Measurements from ENCODE around the gene HOMEZ. TPM values are rescaled to one million over a fixed set of nuclear protein-coding genes. Genes with fewer than 3 reads are reported as not detected.

HOMEZ gene
- polyA plus RNA-seq, 1 of the 3 experiments (the other 2 are of a cell fraction), result 7.7 TPM

GRCh38 chr14:23299986-23300686, 14.2 kb upstream of the HOMEZ start:
- ChIA-PET POLR2A (interaction anchor here (1.0 to 1.1 kb wide), 2 partner anchors 11 to 21 kb away, joined by 3 read pairs; partner anchors contain the start of gene PABPN1), CTCF (interaction anchor here (0.8 to 4.7 kb wide), 19 partner anchors 9 to 287 kb away, joined by 3 to 26 read pairs (median 6); partner anchors contain the start of genes HOMEZ and PABPN1)
- H3K9ac ChIP-seq, result peak overlapping the region; percentile 82
- peaks cover 6% of the 10 kb centered on the region; the same call in 1 of the 2 replicates for H3K79me2 ChIP-seq (ENCODE audit: insufficient read depth)
- peak overlapping the region; percentile 52; the same call in 1 of the 2 replicates for H2AFZ ChIP-seq (ENCODE audit: low read depth)
- H3K4me1 ChIP-seq (ENCODE audit: control insufficient read depth in 1 of 2, insufficient read depth in 2 of 2, low read depth in 1 of 2, low read length in 1 of 2), result peaks cover 14 to 16% of the 10 kb centered on the region in 2 experiments; a peak in 3 of 4 replicates
- peaks cover 0 to 3% of the 10 kb centered on the region in 2 experiments for H3K36me3 ChIP-seq (replicated peaks in 1 of 2; ENCODE audit: control insufficient read depth in 1 of 2, insufficient read depth in 2 of 2, low read length in 1 of 2)
- H3K9me3 ChIP-seq, result no peaks in the 10 kb centered on the region
- H3K9me2 ChIP-seq, result no peaks in the 10 kb centered on the region
- H3F3A ChIP-seq (replicated peaks; ENCODE audit: insufficient read depth), result peaks cover 24% of the 10 kb centered on the region
- no peak for DNase-seq
- H3K4me3 ChIP-seq (ENCODE audit: low read depth in 2 of 2, low read length in 1 of 2), result peak overlapping the region; percentile 69 to 82
- peak overlapping the region; percentile 92 for H3K4me2 ChIP-seq
- WGBS (ENCODE audit: low lambda C conversion rate), result 94% methylated on average over 8 of the region's 10 CpGs
- H3K27me3 ChIP-seq (ENCODE audit: insufficient read depth), result no peaks in the 10 kb centered on the region
- no peaks in the 10 kb centered on the region for H4K20me1 ChIP-seq (ENCODE audit: insufficient read depth)
- TF ChIP-seq CHD2 (IDR thresholded peaks at IDR 0.05; ENCODE audit: low read length, partially characterized antibody) (no peak), CTCF (IDR thresholded peaks at IDR 0.05) (0 out of 2 replicates have a peak, but pooled peaks have one; percentile 5)
- H3K27ac ChIP-seq (ENCODE audit: low read depth in 2 of 2, low read length in 1 of 2), result peak overlapping the region; percentile 83 to 91; a peak in 3 of 4 replicates

- Histone ChIP-seq H3K27ac (ENCODE audit: low read depth in 2 of 2, low read length in 1 of 2) (no peak overlapping the region), H3K4me3 (ENCODE audit: low read depth in 2 of 2, low read length in 1 of 2) (no peak overlapping the region), H2AFZ (ENCODE audit: low read depth) (no peak overlapping the region), H3K79me2 (ENCODE audit: insufficient read depth) (peaks cover 6% of the 10 kb centered on the region; the same call in 1 of the 2 replicates), H3K9me2 (no peaks in the 10 kb centered on the region), H3K9me3 (no peaks in the 10 kb centered on the region), H3K9ac (no peak overlapping the region; the same call in 1 of the 2 replicates), H3K4me1 (ENCODE audit: control insufficient read depth in 1 of 2, insufficient read depth in 2 of 2, low read depth in 1 of 2, low read length in 1 of 2) (peaks cover 15 to 17% of the 10 kb centered on the region in 2 experiments; a peak in 3 of 4 replicates), H3K27me3 (ENCODE audit: insufficient read depth) (no peaks in the 10 kb centered on the region), H3F3A (replicated peaks; ENCODE audit: insufficient read depth) (peaks cover 20% of the 10 kb centered on the region), H4K20me1 (ENCODE audit: insufficient read depth) (no peaks in the 10 kb centered on the region), H3K4me2 (0 out of 2 replicates have a peak overlapping the region, but pooled peaks have one; percentile 92), H3K36me3 (replicated peaks in 1 of 2; ENCODE audit: control insufficient read depth in 1 of 2, insufficient read depth in 2 of 2, low read length in 1 of 2) (peaks cover 0 to 3% of the 10 kb centered on the region in 2 experiments)
- CTCF ChIA-PET, result interaction anchor here (0.6 to 4.7 kb wide), 9 partner anchors 8 to 179 kb away, joined by 3 to 26 read pairs (median 6); partner anchors contain the start of gene PABPN1
- 92% methylated on average over 2 of the region's 2 CpGs for WGBS (ENCODE audit: low lambda C conversion rate)
- DNase-seq, result no peak
- POLR2A ChIA-PET, result interaction anchor here (1.0 kb wide), 1 partner anchor 10 kb away, joined by 3 read pairs; no protein-coding TSS in a partner anchor
- no peak for TF ChIP-seq FOSL2 (IDR thresholded peaks at IDR 0.05; ENCODE audit: borderline replicate concordance, low read depth)
- peak; percentile 53 for TF ChIP-seq SMC3 (IDR thresholded peaks at IDR 0.05; ENCODE audit: low read depth, low read length)
- TF ChIP-seq CTCF (IDR thresholded peaks at IDR 0.05), result peak; percentile 53
- TF ChIP-seq RAD21 (IDR thresholded peaks at IDR 0.05; ENCODE audit: low read length), result peak; percentile 61
These were observed 13.5 kb upstream of the HOMEZ start for GRCh38 chr14:23299211-23299957.
